B cell (primary cell): Measurements from ENCODE around the gene VASH1.

Experiments
- EZH2 ChIP-seq: IDR thresholded peaks from 2 replicates; pipeline ENCODE4 v1.6.1; 2012; ENCODE audit warnings: borderline replicate concordance, low read depth, mild to moderate bottlenecking, moderate library complexity, low read length; ENCODE audit not compliant: insufficient read depth, poor library complexity, severe bottlenecking
- TF ChIP-seq, protein P1 (sequence below): fragments of 200-600 bp; IDR thresholded peaks from one replicate; pipeline ENCODE4 v1.8.0; 2022; ENCODE audit warnings: antibody characterized with exemption, mild to moderate bottlenecking

DNA sequence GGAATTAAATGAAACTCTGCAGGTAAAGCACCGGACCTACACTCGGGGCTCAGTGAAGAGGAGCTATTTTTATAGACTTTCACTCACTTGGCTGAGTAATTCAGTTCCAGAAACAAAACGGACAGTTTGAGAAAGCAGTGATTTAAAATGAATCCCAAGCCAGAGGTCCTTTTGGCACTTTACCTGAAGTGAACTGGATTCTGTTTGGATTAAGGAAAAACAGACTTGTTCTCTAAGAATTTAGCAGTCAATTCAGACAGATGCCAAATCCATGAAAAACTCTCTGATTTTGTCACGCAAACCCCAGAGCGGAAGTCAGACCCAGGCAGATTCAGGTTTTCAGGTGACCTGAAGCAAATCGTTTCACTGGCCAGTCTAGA lies 4.9 kb upstream of the VASH1 start:
- TF ChIP-seq, protein P1, sequence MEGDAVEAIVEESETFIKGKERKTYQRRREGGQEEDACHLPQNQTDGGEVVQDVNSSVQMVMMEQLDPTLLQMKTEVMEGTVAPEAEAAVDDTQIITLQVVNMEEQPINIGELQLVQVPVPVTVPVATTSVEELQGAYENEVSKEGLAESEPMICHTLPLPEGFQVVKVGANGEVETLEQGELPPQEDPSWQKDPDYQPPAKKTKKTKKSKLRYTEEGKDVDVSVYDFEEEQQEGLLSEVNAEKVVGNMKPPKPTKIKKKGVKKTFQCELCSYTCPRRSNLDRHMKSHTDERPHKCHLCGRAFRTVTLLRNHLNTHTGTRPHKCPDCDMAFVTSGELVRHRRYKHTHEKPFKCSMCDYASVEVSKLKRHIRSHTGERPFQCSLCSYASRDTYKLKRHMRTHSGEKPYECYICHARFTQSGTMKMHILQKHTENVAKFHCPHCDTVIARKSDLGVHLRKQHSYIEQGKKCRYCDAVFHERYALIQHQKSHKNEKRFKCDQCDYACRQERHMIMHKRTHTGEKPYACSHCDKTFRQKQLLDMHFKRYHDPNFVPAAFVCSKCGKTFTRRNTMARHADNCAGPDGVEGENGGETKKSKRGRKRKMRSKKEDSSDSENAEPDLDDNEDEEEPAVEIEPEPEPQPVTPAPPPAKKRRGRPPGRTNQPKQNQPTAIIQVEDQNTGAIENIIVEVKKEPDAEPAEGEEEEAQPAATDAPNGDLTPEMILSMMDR: no peak
- TF ChIP-seq EZH2: no peak
